GM19043 (cell line): ENCODE results near the gene CHDH.

Source experiments
- ATAC-seq: cut with Tn5 transposase; IDR thresholded peaks from one replicate; pipeline ENCODE4 v1.9.1; 2021; ENCODE audit warnings: low read depth; ENCODE audit not compliant: unreplicated experiment

CHDH gene

DNA sequence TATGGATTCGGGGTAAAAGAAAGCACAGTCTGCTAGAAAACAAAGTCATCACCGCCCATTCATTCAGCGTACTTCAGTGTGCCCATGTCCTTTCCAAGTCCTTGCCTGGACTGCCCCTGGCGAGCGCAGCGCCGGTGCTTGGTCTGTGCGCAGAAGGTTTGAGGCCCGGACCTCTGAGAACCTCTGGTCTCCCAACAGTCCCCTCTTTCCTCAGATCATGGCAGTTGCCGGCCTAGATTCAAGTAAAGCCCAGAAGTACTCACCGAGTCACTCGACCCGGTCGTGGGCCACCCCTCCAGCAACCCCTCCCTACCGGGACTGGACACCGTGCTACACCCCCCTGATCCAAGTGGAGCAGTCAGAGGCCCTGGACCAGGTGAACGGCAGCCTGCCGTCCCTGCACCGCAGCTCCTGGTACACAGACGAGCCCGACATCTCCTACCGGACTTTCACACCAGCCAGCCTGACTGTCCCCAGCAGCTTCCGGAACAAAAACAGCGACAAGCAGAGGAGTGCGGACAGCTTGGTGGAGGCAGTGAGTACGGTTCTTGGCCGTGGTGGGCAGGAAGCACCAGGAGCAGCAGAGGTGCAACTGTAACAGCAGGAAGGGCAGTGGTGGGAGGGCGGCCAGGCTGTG lies 36.3 kb downstream of the CHDH start:
- no peak for ATAC-seq

DNA sequence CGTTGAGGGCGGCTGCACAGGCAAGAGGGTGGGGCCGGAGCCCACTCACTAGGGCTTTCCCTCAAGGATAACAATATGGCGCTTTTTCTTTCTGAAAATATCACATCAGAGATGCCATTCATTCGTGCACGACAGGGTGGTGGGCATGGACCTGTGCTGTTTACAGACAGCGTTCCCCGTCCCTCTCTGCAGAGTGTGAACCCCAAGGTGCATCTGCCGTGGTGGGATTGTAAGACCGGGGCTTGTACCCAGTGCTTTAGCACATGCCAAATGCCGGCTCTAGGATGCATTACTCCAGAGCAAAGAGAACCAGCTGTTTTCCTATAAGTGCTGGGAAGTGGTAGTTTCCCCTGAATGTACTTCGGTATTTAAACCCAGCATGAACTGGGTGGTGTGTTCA lies 37.0 kb downstream of the CHDH start:
- ATAC-seq, result no peak

DNA sequence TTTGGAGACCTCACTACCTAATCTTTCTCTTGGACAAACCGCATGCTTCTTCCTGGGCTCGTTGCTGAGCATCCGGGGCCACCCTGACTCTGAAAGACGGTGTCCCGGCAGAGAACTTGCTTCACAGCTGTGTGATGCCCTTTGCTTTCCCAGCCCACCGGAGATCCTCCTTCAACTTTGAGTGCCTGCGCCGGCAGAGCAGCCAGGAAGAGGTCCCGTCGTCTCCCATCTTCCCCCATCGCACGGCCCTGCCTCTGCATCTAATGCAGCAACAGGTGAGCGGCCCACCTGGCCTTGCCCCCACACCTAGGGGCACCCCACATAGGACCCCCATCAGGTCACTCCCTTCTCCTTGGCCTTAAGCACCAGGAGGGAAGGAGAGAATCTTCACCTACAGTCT lies 37.7 kb downstream of the CHDH start:
- no peak for ATAC-seq

DNA sequence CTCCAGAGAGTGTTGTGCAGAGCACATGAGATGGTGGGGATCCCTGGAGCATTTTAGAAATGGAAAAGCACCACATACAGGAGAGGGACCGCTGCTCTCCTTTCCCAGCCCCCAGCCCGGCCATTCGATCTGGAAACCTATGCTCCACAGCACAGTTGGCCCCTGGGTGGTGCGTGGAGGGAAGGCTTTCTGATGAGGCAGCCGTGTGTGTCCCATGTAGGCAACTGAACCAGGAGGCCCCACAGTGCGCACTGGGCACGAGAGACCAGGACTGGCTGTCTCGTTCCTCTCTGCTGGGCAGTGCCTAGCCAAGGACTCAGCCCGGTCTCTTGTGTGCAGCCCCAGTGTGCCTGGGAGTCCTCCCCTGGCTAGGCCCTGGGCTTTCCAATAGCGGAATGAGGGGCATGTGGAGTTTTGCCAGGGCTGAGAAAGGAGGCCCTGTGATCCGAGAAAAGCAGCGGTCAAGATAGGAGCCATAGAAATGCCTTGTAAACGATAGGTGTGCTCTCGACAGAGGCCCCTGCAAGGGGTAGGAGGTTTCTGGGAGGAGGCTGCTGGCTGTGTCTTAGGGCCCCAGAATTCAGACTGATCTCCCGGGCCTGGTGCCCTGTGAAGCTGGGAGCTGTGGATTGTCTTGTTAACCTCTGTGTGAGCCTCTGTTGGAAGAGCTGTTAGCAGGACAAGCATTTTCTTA lies 39.0 kb downstream of the CHDH start:
- ATAC-seq, result no peak

DNA sequence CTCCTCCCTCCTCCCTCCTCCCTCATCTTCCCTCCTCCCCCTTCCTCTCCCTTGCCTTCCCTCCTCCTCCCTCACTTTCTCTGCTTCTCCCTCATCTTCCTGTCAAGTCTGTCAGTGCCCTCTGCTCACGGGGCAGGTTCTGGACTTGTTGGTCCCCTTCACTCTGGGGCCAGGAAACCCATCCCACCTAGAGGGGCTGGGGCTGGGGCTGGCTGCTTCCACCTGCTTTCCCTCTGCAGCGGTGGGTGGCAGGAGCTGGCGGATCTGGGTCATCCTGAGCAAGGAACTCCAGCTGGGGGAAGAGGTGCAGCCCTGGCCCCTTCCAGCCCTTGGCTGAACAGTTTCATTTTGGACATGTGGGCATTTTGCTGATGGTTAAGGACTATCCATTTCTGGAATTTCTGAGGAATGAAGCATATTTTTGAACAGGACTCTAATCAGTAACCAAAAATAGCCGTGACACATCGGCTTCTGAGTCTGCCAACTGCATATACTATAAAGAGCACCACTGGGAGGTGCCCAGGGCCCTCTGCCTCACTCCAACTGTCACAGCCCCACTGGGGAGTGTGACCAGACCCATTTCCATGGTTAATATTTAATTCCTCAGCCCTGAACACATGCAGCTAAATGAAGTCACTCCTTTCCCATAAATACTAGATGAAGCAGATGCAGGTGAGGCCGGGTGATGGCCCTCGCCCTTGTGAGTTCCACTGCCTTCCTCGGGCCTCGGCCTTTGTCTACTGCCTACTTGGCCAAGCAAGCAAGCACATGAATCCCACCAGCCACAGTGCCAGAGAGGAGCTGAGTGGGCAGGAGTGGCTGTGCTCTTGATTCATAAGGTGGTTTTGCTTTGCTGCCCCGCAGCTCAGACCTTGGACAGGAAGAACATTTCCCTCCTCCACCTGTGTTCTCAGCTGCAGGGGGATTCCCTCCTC lies 39.8 kb downstream of the CHDH start:
- ATAC-seq, result no peak

DNA sequence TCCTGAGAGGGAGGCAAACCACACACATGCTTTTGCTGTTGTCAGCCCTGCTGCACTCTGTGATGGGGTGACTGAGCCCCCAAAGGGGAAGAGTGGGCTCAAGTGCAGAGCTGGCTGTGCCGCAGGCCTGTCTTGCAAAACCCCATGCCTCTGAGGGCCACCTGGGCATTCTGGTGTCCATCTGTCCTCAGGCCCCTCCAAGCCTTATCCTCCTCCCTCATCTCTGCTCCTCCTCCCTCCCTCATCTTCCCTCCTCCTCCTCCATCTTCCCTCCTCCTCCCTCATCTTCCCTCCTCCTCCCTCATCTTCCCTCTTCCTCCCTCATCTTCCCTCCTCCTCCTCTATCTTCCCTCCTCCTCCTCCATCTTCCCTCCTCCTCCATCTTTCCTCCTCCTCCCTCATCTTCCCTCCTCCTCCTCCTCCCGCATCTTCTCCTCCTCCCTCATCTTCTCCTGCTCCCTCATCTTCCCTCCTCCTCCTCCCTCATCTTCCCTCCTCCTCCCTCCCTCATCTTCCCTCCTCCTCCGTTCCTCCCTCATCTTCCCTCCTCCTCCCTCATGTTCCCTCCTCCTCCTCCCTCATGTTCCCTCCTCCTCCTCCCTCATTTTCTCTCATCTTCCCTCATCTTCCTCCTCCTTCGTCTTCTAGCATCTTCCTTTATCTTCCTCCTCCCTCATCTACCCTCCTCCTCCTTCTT lies 40.6 kb downstream of the CHDH start:
- ATAC-seq, result no peak

DNA sequence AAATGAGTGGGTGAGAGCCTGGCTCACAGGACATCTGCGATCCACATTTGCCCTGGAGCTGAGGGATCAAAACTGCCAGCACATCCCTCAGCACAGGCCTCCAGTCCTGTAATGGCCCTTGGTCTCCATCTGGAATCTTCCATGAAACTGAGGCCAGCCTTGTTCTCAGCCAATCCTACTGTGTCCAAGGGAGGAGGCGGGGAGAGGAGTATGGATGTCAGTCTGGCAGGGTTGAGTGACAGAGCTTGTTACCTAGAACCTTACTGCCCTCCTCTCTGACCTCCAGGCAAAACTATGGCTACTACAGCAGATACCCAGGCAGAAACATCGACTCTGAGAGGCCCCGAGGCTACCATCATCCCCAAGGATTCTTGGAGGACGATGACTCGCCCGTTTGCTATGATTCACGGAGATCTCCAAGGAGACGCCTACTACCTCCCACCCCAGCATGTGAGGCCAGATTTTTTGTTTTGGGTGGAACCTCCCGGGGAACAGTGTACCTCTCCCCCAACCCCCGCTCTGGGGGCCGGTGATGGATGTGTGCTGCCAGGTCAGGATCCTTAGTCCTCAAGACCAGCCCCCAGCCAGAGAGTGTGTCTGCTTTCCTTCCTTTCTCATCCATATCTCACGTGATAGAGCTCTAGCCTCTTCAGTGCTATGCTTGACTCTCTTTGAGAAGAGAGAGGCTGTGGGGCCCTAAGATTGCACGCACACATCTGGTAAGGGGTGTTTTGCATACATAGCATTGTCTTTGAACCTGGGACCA lies 41.3 kb downstream of the CHDH start:
- peak; percentile 82 for ATAC-seq

DNA sequence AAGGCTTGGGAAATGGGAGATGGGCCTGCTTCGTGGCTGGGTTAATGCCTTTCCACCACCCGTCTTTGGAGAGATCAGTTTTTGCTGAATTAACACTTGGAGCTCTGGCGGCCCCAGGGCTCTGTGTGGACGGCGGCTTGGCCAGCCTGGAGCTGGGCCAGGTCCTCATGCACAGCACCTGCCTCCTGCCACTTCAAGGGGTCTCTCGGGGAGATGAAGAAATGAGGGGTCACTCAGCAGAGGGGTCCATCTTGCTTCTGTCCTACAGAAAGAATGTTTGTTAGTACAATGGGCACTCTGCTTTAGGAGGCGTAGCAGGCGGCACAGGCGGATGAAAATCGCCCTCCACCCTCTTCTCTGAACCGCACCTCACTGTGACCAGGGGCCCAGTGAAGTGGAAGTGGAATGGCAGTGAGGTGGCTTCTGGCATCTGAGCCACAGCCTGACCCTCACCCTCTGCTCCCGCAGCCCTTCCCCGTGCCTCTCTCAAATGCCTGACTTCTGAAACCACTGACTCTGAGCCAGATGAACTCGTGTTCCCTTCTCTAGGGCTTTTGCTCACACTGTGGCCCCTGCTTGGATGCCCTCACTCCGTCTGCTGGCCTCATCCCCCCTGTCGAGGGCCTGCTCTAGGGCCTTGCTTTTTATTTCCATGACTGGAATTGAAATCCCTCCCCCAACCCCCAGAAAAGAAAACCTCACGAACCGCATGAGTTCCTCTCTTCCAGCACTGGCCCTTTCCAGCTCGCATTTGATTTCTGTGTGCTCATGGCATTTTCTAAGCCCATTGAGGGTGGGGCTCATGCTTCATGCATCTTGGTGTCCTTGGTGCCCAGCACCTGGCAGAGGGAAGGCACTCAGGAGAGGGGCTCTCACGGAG lies 42.2 kb downstream of the CHDH start:
- ATAC-seq, result no peak

DNA sequence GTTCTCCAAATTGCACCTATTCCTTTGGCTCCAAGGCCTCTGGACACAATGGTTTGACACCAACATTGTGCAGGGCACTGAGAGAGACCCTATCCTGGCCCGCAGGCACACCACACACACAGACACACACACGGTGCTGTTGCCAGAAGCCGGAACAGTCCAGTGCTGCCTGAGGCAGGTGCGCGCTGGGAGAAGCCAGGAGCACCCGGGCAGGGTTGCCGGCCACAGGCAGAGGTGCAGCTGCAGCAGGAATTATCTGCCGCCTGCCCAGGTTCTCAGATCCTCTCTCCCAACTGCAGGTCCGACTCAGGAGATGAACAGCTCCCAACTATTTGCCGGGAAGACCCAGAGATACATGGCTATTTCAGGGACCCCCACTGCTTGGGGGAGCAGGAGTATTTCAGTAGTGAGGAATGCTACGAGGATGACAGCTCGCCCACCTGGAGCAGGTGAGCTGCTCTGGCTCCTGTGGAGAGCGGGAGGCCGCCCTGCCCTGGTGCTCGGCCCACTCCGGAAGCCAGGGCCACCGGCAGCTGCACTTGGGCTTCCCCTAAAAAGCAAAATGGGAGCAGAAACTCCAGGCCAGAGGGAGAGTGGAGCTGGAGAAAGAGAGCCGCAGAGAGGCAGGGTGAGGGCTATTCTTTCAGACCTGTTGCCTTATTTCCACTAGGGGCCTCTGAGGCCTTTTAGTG lies 42.9 kb downstream of the CHDH start:
- ATAC-seq, result no peak

DNA sequence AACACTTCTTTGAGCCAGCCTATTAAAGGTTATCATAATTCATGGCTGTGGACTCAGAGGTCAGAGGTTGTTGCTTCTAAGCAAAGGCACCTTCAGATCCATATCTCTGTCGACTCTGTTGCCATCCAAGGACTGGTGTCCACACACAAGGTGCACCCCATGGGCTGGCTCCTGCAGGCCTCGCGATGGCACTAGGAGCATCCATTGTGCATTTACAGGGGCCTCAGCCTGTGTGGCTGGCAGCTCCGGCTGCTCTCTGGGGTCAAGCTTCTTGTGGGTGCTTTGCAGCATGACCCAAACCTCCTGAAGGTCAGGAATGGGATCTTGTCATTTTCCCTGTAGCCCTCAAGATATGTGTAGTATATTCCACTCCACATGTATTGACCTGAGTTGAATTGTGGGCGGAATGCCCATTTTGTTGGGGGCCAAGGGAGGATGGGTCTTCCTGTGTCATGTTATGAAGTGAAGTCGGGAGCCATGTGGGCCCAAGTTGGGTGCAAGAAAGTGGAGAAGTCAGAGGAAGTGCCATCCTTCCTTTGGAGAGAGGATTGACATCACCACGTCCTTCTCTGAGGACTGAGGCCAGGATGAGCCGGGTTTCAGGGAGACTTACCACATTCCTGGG lies 43.9 kb downstream of the CHDH start:
- ATAC-seq, result no peak

DNA sequence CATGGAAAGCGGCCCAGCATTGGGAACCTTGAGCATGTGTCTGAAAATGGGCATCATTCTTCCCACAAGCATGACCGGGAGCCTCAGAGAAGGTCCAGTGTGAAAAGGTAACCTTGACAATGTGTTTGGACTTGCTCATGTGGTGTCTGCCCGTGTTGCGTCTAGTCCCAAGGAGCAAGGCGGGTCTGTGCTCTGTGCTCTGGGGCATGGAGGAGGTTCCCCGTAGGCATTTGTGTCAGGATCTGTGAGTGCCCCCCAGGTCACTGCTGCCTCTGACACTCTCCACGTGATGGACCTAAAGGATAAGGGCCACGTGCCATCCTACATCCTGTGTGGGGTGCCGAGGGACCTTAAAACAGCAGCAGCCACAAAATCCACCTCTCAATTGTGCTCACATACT lies 44.9 kb downstream of the CHDH start:
- ATAC-seq, result no peak

DNA sequence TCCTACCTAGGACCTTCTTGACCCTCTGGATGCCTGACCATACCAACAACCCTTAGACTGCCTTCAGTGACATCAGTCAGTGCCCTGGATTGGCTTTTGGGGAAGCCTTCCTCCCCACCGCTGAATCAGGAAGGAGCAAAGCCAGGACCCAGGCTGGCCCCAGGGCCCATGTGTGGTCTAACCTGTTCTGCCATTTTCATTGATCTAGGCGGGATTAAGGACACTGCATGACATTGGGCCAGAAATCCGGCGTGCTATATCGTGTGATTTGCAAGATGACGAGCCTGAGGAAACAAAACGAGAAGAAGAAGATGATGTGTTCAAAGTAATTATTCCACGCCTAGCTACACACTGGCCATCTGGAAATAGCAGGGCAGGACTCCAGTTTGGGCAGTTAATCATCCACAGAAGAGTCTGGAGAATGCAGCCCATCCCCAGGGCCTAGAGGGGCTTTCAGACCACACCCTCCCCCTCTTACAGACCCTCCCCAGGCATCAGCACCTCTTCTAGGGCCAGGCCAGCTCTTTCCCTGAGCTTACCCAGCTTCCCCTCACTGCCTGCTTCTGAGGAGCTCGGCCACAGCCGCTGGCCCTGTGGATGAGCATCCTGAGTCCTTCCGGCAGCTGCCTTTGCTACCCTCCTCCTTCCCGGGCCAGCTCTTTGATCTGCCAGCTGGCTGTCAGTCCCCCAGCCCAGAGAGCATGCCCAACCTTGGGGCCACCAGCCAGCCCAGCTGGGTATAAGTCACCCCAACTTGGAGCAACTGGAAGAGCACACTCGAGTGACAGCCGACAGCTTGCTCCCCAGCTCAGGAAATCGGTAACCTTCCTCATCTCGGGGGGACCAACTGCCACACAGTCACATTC lies 45.9 kb downstream of the CHDH start:
- ATAC-seq, result no peak

DNA sequence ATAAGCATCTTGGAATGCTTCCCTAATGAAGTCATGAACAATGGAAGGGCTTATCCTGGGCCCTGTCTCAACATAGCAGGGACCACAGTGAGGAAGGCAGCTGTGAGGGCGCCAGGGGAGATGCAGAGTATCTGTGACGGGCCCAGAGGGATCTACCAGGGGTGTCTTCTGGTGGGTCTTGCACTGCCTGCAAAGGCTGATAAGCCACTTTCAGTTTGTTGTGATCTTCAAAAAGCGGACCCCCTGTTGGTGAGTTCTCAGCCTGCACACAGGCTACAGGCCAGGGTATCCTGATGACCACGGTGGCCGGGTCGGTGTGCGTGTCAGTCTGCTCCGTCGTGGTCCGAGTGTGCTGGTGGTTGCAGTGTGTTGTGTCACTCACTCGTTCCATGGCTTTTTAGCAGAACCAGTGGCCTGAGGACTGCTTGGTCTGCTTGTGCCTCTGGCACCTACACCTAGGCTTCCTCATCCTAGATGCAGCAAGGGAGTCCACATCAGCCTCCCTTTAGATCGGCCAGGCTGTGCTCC lies 46.8 kb downstream of the CHDH start:
- no peak for ATAC-seq

DNA sequence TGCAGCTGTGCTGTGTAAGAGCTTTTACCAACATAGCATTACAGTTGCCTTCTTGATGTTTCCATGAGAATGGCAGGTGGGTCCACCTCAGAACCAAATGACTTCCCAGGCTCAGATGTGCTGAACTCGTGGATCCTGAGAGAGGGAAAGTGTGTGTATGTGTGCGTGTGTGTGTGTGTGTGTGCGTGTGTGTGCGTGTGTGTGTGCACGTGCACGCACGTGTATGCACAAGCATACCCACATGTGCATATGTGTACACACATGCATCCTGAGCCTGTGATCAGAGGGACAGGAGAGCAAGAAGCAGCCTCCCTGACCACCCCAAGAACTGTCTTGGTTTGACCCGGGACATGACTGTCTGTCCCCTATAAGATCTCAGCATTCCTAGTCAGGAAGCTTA lies 48.1 kb downstream of the CHDH start:
- no peak for ATAC-seq

DNA sequence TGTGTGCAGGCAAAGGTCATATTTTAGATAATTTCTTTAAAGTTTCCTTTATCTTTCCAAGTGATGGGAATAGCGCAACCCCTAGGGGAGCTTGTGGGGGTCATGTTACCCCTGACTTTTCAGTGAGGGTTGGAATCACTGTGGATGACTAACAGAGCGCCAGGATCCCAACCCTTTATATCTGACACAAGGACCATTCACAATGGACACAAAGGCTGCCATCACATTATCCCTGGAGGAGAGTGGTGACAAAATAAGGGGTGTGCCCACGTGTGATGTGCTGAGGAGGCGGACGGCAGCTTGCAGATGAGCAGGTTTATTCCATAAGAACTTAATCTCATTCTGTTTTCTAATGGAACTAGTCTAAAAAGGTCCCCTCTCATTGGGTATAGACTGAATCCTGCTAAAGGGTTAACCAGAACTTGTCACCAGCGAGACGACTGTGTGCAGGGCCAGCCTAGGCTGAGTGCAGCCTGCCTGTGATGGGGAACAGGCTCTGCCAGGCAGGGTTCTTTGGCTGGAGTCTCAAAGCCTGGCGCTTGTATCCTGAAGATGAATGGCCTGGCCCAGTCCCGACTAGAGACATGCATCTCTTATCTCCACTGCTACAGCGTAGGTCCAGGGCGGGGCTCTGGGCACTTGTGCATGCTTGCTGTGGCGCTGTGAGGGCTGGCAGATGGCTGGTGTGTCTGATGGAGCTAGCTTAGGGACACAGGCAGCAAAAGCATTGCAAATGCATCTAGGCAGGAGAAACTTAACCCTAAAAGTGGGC lies 50.2 kb downstream of the CHDH start:
- ATAC-seq, result no peak

DNA sequence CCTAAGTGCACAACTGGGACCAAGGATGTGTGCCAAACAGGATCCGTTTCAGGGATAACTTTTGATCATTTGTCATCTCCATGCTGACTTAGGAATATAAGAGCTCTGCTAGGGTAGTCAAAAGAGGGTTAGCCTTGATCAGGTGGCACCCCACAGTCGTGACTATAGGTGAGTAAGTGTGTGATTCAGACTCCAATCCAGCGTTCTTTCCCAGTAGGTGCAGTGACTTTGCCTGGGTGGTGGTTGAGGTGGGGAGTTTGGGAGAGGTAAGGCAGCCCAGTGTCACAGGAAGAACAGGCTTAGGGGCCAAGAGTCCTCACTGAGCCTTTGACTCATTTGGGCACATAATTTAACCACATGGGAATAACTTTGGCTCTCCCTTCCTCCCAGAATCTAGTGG lies 51.0 kb downstream of the CHDH start:
- ATAC-seq, result no peak
